Erythroblast (primary cell): ENCODE data around the gene PLXNA2.

Experiments used
- GATA1 ChIP-seq: IDR thresholded peaks from 2 replicates; pipeline ENCODE4 v1.6.1; 2011; ENCODE audit warnings: low read depth, mild to moderate bottlenecking, control low read depth, low read length, moderate library complexity
- POLR2A ChIP-seq: IDR thresholded peaks from 2 replicates; pipeline ENCODE4 v1.6.1; 2011; ENCODE audit warnings: mild to moderate bottlenecking, low read length

- no peak for TF ChIP-seq POLR2A
- TF ChIP-seq GATA1: no peak
These were observed 24.4 kb downstream of the PLXNA2 start for GRCh38 chr1:208219659-208220282.
